ENCODE data around the gene RPP14.
"Not testable (repeated sequence)": the region's sequence is repeated elsewhere in the genome, so short reads cannot be mapped to it uniquely, and the experiment has no call there.

The RPP14 gene

GRCh38 chr3:58305882-58306711 is at the start of gene RPP14, which contains the start of gene HTD2:
RPP14 (plus strand) TSS chr3:58306245; CDS start chr3:58310330, 4,085 bp downstream.
HTD2 (plus strand) TSS chr3:58306520; CDS start chr3:58317614, 11,094 bp downstream.
- peak; percentile 86 for DNase-seq

- DNase-seq: no peak
Observed at GRCh38 chr3:58256511-58256910, 49.5 kb upstream of the RPP14 start.

- DNase-seq: no peak
Observed at GRCh38 chr3:58258392-58259055, 47.5 kb upstream of the RPP14 start.

GRCh38 chr3:58260261-58260731 is 45.7 kb upstream of the RPP14 start:
- no peak for DNase-seq

- no peak for DNase-seq
Observed at GRCh38 chr3:58260733-58261132, 45.3 kb upstream of the RPP14 start.

DNA sequence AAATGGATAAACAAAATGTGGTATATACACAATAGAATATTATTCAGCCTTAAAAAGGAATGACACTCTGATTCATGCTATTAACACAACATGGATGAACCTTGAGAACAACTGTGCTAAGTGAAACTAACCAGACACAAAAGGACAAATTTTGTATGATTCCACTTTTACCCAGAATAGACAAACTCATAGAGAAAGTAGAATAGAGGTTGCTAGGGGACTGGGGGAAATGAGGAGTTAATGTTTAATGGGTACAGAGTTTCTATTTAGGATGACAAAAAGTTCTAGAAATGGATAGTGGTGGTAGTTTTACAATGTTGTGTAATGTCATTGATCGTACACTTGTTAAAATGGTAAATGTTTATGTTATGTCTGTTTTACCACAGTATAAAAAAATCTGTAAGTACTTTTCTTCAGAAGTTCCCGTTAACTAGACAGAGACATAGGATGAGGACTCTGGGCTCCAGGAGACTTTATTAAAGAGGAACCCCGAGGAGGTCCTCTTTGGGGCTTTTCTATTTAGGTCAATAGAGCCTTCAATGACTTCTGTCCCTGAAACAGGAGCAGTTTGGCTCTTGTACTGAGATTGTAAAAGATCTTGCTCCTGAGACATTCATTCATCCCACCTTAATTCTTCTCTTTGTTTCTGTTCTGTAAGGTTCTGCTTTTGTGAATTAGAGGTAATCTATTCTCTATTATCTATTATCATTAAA is 43.9 kb upstream of the RPP14 start:
- DNase-seq: no peak

GRCh38 chr3:58266577-58266976 is 39.5 kb upstream of the RPP14 start:
- no peak for DNase-seq

GRCh38 chr3:58267543-58267942 is 38.5 kb upstream of the RPP14 start:
- DNase-seq: not testable (repeated sequence)

- DNase-seq: no peak
Observed at GRCh38 chr3:58269356-58269755, 36.7 kb upstream of the RPP14 start.

GRCh38 chr3:58270485-58270884 is 35.6 kb upstream of the RPP14 start:
- no peak for DNase-seq

DNA sequence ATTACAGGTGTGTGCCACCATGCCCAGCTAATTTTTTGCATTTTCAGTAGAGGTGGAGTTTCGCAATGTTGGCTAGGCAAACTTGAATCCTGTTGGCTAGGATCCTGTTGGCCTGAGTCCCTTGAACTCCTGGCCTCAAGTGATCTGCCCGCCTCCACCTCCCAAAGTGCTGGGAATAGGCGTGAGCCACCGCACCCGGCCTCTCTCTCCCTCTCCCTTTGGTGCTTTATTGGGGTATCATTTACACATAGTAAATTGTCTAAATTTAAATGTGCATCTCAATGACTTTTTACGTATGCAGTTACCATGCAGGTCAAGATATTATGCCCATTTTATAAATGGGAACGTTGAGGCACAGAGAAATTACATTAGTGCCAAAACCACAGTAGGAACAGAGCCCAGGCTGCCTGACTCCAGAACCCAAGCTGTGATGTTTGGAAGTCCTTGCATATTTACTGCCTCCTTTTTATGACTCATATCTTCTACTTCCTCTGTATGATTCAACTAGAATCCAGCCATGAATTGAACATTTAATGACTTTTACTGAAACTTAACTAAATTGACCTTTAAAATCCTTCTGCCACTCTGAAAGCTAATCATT is 34.0 kb upstream of the RPP14 start:
- no peak for DNase-seq

- no peak for DNase-seq
Observed at GRCh38 chr3:58272891-58273290, 33.2 kb upstream of the RPP14 start.

- DNase-seq: not testable (repeated sequence)
Observed at GRCh38 chr3:58273362-58273761, 32.7 kb upstream of the RPP14 start.

DNA sequence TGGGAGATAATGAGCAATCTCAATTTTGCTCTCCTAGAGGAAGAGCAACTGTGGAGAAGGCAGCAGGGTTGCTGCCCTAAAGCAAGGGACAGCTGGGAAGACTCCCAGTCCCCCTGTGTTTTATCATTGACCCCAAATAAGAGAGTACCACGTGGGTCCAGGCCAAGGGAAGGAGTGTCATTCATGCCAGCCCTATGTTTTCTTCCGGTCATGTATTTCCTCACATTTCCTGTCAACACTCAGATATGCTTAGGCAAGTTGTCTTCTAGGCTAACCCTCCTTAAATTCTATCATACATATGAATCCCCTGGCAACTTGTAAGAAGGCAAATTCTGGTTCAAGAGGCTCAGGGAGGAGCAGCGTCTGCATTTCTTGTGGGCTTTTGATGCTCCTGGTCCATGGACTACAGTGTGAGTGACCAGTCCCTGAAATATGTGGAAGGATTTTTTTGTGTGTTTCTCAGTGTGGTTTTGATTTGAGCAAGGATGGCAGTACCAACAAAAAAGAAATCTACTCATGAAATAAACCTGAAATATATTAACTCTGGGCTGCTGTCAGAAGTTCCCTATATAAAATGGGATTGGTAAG is 31.9 kb upstream of the RPP14 start:
- no peak for DNase-seq

- no peak for DNase-seq
Observed at GRCh38 chr3:58281069-58281468, 25.0 kb upstream of the RPP14 start.

DNA sequence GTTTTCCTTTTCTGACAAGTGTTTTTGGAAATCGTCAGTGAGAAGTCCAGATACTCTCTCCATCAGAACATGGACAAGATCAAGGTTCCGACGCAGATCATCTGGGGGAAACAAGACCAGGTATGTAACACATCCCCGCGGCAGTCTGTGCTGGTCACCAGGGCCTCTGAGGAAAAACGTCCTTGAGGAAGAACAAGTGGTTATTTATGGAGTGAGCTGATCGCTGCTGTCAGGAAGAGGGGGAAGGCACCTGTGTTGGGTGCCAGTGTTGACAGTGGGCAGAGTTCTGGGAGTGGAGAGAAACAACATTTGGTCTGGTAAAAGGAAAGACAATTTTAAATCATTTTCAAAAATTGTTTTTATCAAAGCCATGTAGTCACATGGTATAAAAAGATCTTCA is 20.7 kb upstream of the RPP14 start:
- DNase-seq: no peak

DNA sequence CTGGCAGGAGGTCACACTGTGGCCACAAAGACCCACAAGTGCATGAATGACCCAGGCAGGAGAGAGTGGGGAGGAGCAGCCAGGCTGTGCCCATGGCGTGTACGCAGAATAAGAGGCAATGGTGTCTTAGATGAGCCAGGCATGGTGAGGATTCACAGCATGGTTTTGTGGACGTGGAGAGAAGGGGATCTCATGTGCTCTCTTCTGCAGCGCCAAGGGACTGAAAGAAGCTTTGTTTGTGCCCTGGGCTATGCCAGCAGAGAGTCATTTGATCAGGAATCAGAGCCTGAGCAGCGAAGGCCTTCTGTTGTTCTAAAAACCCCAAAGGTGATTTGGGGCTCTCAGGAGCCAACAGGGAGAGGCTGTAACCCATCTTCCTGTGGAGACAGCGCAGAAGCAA is 18.7 kb upstream of the RPP14 start:
- DNase-seq: no peak

GRCh38 chr3:58288011-58288728 is 17.9 kb upstream of the RPP14 start:
- DNase-seq: no peak

GRCh38 chr3:58288964-58289613 is 17.0 kb upstream of the RPP14 start:
- DNase-seq: not testable (repeated sequence)

DNA sequence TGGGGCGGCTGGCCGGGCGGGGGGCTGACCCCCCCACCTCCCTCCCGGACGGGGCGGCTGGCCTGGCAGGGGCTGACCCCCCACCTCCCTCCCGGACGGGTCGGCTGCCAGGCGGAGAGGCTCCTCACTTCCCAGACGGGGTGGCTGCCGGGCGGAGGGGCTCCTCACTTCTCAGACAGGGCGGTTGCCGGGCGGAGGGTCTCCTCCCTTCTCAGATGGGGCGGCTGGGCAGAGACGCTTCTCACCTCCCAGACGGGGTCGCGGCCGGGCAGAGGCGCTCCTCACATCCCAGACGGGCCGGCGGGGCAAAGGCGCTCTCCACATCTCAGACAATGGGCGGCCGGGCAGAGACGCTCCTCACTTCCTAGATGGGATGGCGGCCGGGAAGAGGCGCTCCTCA is 15.6 kb upstream of the RPP14 start:
- DNase-seq: not testable (repeated sequence)

DNA sequence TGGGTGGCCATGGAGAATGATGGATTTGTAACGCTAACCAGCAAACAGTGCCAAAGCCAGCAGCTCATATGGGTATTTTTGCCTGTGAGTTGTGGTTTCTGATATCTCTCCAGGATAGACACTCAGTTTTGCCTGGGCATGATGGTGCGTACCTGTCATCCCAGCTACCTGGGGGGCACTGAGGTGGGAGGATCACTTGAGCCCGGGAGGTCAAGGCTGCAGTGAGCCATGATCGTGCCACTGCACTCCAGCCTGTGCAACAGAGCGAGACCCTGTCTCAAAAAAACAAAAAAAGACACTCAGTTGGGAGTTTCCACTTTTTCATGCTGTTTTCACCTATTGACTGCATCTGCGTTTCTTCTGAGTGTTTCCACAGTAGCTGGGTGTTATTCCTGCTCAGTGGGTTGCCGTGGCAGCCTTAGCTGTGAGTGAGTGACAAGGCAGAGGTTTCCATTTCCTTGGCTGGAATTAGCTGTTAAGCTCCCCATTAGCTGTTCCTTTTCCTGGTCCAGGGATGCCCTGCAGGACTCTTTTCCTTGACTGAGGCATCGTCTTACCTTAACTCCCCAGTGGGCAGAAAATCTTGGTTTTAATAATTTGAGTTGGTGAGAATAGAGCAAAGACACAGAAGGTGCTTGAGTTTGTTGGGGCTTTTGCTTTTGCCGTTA is 14.2 kb upstream of the RPP14 start:
- DNase-seq: no peak
